ENCODE data around the gene SMYD2.

- TF ChIP-seq GATA2 (IDR thresholded peaks at IDR 0.05; ENCODE audit: low read depth, low read length) (no peak), GATA3 (IDR thresholded peaks at IDR 0.05; ENCODE audit: low read depth, low read length) (no peak)
These were observed 83.9 kb downstream of the SMYD2 start for GRCh38 chr1:214364786-214365295.
